Fibroblast of peridontal ligament (primary cell): Measurements from ENCODE around the gene EEFSEC.
A peak's percentile ranks its signal among the peaks of the same experiment; 100 is the strongest.

Source experiments
- DNase-seq: peaks from one replicate; pipeline ENCODE4 v3.0.0-alpha.2; 2010; ENCODE audit errors: extremely low read depth

The EEFSEC gene

GRCh38 chr3:128392021-128392420, 238.7 kb downstream of the EEFSEC start:
- DNase-seq: no peak

GRCh38 chr3:128392818-128393544, 239.7 kb downstream of the EEFSEC start:
- no peak for DNase-seq

GRCh38 chr3:128394033-128394432, 240.8 kb downstream of the EEFSEC start:
- no peak for DNase-seq

DNA sequence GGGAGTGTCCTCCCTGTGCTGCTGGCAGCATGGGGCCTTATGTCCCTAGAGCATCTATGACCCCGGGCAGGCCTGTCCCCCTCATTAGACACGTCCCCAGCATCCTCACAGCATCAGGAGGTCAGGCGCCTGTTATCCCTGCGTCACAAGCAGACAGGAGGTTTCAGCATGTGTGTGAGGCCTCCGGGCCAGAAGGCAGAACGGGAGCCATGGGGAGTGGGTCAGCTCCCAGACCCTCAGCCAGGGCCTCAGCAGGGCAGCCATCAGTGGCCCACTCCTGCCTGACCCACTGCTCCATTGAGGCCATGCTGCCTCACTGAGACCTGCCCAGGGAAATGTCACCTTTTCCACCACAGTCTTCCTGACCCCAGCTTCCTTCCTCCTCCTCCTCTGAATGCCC, 241.8 kb downstream of the EEFSEC start:
- no peak for DNase-seq

DNA sequence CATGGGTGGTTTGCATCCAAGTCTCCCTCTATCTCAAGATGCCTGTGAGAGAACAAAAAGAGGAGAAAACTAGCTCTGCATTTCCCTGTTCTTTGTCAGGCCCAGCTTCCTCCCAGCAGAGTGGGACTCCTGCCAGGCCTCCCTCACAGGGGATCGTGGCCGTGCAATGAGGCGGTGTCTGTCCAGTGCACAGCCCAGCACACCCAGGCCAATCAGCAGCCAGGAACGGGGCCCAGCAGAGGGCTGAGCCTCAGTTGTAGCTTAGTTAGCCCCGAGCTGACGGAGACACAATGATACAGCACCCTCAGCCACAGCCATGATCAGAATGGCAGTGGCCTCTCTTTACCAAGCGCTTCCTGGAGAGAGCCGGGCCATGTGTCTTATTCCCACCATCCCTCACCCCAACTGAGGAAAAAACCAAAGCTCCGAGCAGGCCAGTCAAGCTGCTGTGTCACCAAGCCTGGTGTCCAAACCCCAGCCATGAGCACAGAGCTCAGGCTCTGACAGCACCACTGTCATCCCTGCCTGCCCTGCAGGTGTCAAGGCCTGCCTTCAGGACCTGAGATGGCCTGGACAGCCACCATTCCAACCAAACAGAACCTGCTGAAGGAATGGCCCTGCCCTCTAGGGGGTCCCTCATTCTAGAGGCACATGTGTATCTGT, 242.3 kb downstream of the EEFSEC start:
- DNase-seq: peak; percentile 42

- DNase-seq: no peak
Observed at GRCh38 chr3:128397484-128397883, 244.2 kb downstream of the EEFSEC start.

- no peak for DNase-seq
Observed at GRCh38 chr3:128398586-128398985, 245.3 kb downstream of the EEFSEC start.

DNA sequence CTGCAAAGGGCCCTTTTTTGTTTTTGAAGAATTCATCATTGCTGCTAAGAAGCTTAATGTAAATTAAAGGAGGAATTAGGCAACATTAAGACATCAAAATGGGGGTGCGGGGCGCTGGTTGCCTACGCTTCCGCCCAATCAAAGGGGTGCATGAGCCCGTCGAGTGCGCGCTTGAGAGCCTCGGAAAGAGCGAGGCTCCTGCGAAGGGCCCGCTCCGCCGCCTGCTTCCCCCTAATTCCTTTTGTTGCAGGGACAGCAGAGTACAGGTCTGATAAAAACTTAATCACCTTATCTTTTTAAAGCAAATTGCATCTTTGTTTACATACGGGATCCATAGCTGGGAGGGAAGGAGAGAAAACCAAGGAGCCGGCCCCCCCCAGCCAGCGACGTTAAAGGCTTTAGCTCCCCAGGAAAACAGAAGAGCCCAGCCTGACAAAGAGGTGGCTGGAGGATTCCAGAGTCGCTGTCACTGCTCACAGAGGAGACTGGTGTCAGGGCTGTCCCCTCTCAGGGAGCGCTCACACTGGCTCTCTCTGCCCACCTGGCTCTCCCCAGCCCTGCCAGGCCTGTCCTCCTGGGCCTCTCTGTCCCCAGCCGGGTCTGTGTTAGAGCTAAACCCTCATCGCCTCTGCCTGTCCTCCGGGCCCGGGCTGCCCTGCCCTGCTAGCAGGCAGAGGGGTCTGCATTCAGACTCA, 246.1 kb downstream of the EEFSEC start:
- no peak for DNase-seq

- no peak for DNase-seq
Observed at GRCh38 chr3:128400671-128401070, 247.4 kb downstream of the EEFSEC start.

GRCh38 chr3:128402319-128402718, 249.0 kb downstream of the EEFSEC start:
- DNase-seq: no peak

- no peak for DNase-seq
Observed at GRCh38 chr3:128402998-128403397, 249.7 kb downstream of the EEFSEC start.

DNA sequence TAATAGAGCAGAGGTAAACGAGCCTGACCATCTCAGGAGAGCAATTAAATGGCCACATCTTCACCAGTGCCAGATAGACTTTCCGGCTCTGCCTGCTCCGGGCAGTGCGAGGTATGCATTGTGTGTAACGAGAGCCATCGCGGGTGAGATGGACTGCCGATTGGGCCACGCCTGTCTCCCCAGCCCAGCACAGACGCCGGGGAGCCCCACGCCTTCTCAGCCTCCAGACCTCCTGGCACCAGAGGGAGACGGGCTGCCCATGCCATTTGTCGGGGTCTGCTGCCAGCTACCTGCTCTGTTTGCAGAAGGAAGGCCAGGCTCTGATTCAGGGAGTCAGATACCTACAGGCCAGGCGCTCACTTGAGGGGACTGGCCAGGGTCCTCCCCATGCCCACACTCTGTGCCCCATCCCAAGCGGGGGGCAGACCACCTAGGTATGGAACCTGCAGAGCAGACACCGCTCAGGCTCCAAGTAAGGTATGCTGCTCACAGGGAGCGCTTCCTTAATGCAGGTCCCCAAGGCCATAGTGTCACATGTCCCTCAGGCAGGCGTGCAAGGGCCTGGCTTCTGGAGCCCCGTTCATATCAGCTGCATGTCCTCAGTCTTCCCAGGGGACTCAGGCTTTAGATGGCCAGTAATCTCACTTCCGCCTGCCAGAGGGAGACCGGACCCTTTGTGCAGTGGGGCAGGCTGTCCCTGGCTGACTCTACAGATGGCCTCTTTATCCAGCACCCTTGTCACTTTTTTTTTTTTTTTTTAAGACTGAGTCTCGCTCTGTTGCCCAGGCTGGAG, 251.2 kb downstream of the EEFSEC start:
- DNase-seq: no peak

DNA sequence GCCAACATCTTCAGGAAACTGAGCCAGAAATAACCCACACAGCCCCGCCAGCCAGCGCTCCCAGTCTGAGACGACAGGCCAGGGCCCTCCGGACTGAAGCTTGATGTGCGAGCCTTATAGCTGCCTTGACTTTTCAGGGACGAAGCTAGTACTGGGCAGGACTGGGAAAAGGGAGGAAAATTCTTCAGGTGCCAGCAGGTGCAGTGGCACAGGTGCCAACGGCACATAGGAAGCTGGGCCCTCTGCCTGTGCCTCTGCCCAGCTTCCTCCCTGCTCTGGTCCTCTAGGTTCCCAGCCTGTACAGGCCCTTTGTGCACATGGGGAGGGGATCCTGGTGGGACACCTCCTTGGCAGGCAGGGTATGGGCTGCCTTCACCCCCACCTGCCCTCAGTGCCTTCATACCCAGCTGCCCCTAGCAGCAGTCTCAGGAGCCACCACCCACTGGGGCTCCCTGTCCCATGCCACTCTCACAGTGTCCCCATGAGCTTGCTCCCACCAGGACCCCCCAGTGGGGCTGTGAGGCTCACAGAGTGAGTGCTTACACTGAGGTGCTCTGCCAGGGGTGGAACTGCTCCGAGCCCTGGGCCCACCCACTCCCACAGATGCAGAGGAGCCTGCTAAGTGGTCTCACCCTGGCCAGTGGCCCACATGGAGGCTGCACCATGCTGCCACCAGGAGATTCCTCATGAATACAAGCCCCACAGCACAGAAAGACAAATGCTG, 252.4 kb downstream of the EEFSEC start:
- no peak for DNase-seq

DNA sequence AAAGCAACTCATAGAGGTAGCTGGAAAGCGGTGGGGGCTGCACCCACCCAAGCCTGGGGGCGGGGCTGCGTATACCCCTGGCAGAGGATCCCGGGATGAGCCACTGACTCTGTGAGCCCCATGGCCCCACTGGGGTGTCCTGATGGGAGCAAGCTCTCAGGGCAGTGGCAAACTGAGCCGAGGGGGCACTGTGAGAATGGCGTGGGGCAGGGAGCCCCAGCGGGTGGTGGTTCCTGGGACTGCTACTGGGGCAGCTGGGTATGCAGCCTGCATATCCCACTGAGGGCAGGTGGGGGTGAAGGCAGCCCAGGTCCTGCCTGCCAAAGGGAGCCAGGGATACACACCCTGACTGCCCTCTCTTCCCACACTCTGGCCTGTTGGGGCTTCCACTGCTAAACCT, 254.0 kb downstream of the EEFSEC start:
- DNase-seq: no peak

DNA sequence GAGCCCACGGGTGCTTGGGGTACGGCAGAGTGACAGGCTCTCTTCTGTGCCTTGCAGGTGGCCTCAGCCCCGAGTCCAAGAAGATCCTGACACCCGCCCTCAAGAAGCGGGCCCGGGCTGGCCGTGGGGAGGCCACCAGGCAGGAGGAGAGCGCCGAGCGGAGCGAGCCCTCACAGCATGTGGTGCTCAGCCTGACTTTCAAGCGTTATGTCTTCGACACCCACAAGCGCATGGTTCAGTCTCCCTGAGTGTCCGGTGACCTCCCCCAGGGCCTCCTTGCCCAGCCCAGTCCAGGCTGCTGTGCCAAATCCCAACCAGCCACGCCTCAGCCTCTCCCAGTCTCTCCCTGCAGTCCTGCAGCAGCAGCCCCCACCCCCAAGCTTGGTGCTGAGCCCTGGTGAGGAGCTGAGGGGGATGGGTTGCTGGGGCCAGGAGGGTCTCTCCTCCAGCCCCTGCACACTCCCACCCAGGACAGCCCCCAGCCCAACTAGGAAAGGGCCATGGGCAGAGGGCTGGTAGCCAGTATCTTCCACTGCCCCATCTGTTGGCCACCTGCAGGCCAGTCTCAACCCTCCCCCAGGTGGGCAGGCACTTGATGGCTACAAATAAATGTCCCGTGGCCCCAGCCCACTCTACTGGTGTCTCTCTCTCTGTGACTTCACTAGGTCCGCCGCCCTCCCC, 254.9 kb downstream of the EEFSEC start:
- no peak for DNase-seq

- no peak for DNase-seq
Observed at GRCh38 chr3:128408693-128409623, 255.7 kb downstream of the EEFSEC start.

DNA sequence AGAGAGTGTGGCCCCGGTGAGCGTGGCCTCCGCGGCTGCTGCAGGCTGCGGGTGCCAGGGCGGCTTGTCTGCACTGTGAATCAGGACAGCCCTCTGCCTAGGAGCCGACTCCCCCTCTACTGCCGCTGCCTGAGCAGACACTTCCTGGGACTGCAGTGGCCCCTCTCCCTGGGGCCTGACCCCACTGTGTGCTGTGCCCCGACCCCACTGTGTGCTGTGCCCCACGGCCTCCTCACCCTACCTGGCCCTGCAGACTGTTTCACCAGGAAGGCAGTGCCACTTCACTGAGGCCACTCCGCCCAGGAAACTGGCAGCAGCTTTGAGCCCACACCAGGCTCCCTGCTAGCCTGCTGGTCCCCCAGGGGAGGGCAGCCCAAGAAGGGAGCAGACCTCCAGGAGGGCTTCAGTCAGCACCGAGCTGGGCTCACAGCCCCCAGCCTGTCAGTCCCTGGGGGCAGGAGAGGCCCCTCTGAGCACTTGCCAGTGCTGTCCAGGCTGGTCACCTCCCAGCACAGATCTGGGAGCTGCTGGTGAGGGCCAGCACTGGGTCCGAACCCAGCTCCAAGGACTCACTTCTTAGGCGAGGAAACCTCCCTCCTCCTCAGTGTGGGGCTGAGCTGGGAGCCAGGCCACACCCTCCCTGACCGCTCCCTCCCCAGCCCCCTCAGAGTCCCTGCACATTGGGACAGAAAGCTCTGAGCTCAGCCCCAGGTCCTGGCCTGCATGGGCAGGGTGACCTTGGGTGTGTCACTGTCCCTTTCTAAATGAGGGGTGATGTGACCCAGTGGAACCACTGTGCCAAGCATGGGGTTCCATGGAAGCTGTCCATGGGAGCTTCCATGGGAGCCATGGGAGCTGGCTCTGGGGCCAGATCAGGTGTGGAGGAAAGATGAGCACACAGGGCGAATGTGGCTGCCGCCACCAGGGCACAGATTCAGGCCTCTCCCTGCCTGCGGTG, 256.6 kb downstream of the EEFSEC start:
- DNase-seq: no peak
